Neural progenitor cell (in vitro differentiated cells): ENCODE results near the gene ATRAID. TPM values are rescaled to one million over a fixed set of nuclear protein-coding genes. Genes with fewer than 3 reads are reported as not detected.

Source experiments
- DNase-seq: peaks from one replicate; pipeline ENCODE4 v3.0.0-alpha.2; 2016; ENCODE audit warnings: low spot score
- H2AFZ ChIP-seq: fragments of 200-600 bp; sonication (generic); replicated peaks from 2 replicates; pipeline ENCODE4 v1.6.1; 2016; ENCODE audit warnings: antibody characterized with exemption
- H3F3A ChIP-seq: fragments of 200-600 bp; sonication (generic); 2 replicates; pipeline ENCODE4 v1.6.1; 2016; ENCODE audit warnings: antibody characterized with exemption, low read depth
- H3K27ac ChIP-seq: fragments of 200-600 bp; sonication (generic); 2 replicates; pipeline ENCODE4 v1.5.1; 2016; ENCODE audit warnings: mild to moderate bottlenecking
- H3K27me3 ChIP-seq: fragments of 200-600 bp; sonication (generic); 2 replicates; pipeline ENCODE4 v1.6.1; 2016; ENCODE audit warnings: mild to moderate bottlenecking, moderate library complexity
- H3K36me3 ChIP-seq: fragments of 200-600 bp; sonication (generic); 2 replicates; pipeline ENCODE4 v1.5.1; 2016
- H3K4me1 ChIP-seq: fragments of 200-600 bp; sonication (generic); 2 replicates; pipeline ENCODE4 v1.6.1; 2016; ENCODE audit warnings: mixed run types
- H3K4me2 ChIP-seq: fragments of 200-600 bp; sonication (generic); 2 replicates; pipeline ENCODE4 v1.6.1; 2016
- H3K4me3 ChIP-seq: fragments of 200-600 bp; sonication (generic); 2 replicates; pipeline ENCODE4 v1.5.1; 2016
- H3K79me2 ChIP-seq: fragments of 200-600 bp; sonication (generic); 2 replicates; pipeline ENCODE4 v1.6.1; 2016; ENCODE audit warnings: low read depth
- H3K9ac ChIP-seq: fragments of 200-600 bp; sonication (generic); 2 replicates; pipeline ENCODE4 v1.6.1; 2016
- H3K9me3 ChIP-seq: fragments of 200-600 bp; sonication (generic); 2 replicates; pipeline ENCODE4 v1.5.1; 2016; ENCODE audit warnings: low read depth
- H4K20me1 ChIP-seq: fragments of 200-600 bp; sonication (generic); 2 replicates; pipeline ENCODE4 v1.6.1; 2016; ENCODE audit warnings: low read depth
- H3K27ac Mint-ChIP-seq: 3 replicates; pipeline ENCODE4 v1.8.0; 2021; ENCODE audit warnings: mixed read lengths
- H3K27me3 Mint-ChIP-seq: 2 replicates; pipeline ENCODE4 v1.8.0; 2022; ENCODE audit warnings: low read depth, mild to moderate bottlenecking, inconsistent platforms, moderate library complexity, mixed read lengths; ENCODE audit not compliant: insufficient read depth
- H3K36me3 Mint-ChIP-seq: 3 replicates; pipeline ENCODE4 v1.8.0; 2021; ENCODE audit warnings: mixed read lengths
- H3K4me1 Mint-ChIP-seq: 3 replicates; pipeline ENCODE4 v1.8.0; 2021; ENCODE audit warnings: mixed read lengths
- H3K4me3 Mint-ChIP-seq: 3 replicates; pipeline ENCODE4 v1.8.0; 2021; ENCODE audit warnings: mild to moderate bottlenecking, moderate library complexity, mixed read lengths
- H3K9me3 Mint-ChIP-seq: 3 replicates; pipeline ENCODE4 v1.8.0; 2020; ENCODE audit warnings: mixed read lengths
- CTCF ChIP-seq: fragments of 200-600 bp; sonication (generic); IDR thresholded peaks from 2 replicates; pipeline ENCODE4 v1.5.1; 2017; ENCODE audit warnings: antibody characterized with exemption, mild to moderate bottlenecking
- EZH2 ChIP-seq: fragments of 200-600 bp; sonication (generic); IDR thresholded peaks from 2 replicates; pipeline ENCODE4 v1.6.1; 2017; ENCODE audit warnings: antibody characterized with exemption, mild to moderate bottlenecking, moderate library complexity
- EZH2phosphoT487 ChIP-seq: fragments of 200-600 bp; sonication (generic); IDR thresholded peaks from 2 replicates; pipeline ENCODE4 v1.6.1; 2017; ENCODE audit warnings: antibody characterized with exemption
- total RNA-seq: library from RNA; depleted of rRNA; stranded (reverse); fragments of >200 nt; gene quantifications from 2 replicates; pipeline ENCODE4 v1.2.3, GENCODE V29; 2015; ENCODE audit warnings: low replicate concordance

ATRAID gene
- total RNA-seq, 1 donor from 2014 or later, result 142 TPM

GRCh38 chr2:27223416-27223815 lies 11.6 kb downstream of the ATRAID start:
- Histone ChIP-seq H3K4me2 (no peak overlapping the region), H3K79me2 (peaks cover 21% of the 10 kb centered on the region), H4K20me1 (no peaks in the 10 kb centered on the region), H3K27me3 (no peaks in the 10 kb centered on the region), H3K4me1 (peaks cover 2% of the 10 kb centered on the region), H3K36me3 (peaks cover 16% of the 10 kb centered on the region), H3K27ac (no peak overlapping the region), H3K4me3 (no peak overlapping the region), H3F3A (no peaks in the 10 kb centered on the region), H3K9me3 (no peaks in the 10 kb centered on the region), H3K9ac (no peak overlapping the region), H2AFZ (no peak overlapping the region)
- TF ChIP-seq EZH2phosphoT487 (no peak), CTCF (no peak), EZH2 (no peak)
- H3K9me3 Mint-ChIP-seq, result no peaks in the 10 kb centered on the region
- peaks cover 39% of the 10 kb centered on the region for H3K36me3 Mint-ChIP-seq
- peaks cover 6% of the 10 kb centered on the region for H3K27me3 Mint-ChIP-seq
- H3K4me1 Mint-ChIP-seq, result peaks cover 4% of the 10 kb centered on the region
- H3K27ac Mint-ChIP-seq, result no peak overlapping the region
- no peak overlapping the region for H3K4me3 Mint-ChIP-seq
- no peak for DNase-seq

DNA sequence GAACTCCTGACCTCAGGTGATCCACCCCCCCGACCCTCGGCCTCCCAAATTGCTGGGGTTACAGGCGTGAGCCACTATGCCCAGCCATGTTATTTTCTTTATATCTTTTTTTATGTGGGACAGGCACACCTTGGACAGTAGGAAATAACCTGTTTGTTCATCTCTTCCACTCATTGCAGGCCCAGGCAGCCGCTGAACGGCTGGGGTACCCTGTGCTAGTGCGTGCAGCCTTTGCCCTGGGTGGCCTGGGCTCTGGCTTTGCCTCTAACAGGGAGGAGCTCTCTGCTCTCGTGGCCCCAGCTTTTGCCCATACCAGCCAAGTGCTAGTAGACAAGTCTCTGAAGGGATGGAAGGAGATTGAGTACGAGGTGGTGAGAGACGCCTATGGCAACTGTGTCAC lies 13.7 kb downstream of the ATRAID start:
- no peaks in the 10 kb centered on the region for H4K20me1 ChIP-seq
- H3F3A ChIP-seq, result no peaks in the 10 kb centered on the region
- H3K36me3 ChIP-seq, result peaks cover 12% of the 10 kb centered on the region
- no peak overlapping the region for H3K4me2 ChIP-seq
- TF ChIP-seq CTCF (no peak), EZH2phosphoT487 (no peak), EZH2 (no peak)
- Mint-ChIP-seq H3K9me3 (no peaks in the 10 kb centered on the region), H3K4me3 (no peak overlapping the region), H3K4me1 (no peaks in the 10 kb centered on the region), H3K27me3 (peaks cover 8% of the 10 kb centered on the region), H3K27ac (no peak overlapping the region), H3K36me3 (peaks cover 36% of the 10 kb centered on the region)
- no peak overlapping the region for H3K4me3 ChIP-seq
- peaks cover under 1% of the 10 kb centered on the region for H3K79me2 ChIP-seq
- H2AFZ ChIP-seq, result no peak overlapping the region
- H3K27ac ChIP-seq, result no peak overlapping the region
- H3K4me1 ChIP-seq, result no peaks in the 10 kb centered on the region
- DNase-seq, result no peak
- no peaks in the 10 kb centered on the region for H3K9me3 ChIP-seq
- no peaks in the 10 kb centered on the region for H3K27me3 ChIP-seq
- H3K9ac ChIP-seq, result no peak overlapping the region

- peaks cover 4% of the 10 kb centered on the region for H3K27me3 Mint-ChIP-seq
- no peak for TF ChIP-seq EZH2phosphoT487
- no peak for TF ChIP-seq EZH2
- no peak for TF ChIP-seq CTCF
- no peak for DNase-seq
- Histone ChIP-seq H3K9me3 (no peaks in the 10 kb centered on the region), H3K79me2 (no peaks in the 10 kb centered on the region), H3K4me1 (no peaks in the 10 kb centered on the region), H3F3A (no peaks in the 10 kb centered on the region), H3K27me3 (no peaks in the 10 kb centered on the region), H3K27ac (no peak overlapping the region), H4K20me1 (no peaks in the 10 kb centered on the region), H3K4me2 (no peak overlapping the region), H3K4me3 (no peak overlapping the region), H3K9ac (no peak overlapping the region), H2AFZ (no peak overlapping the region), H3K36me3 (peaks cover 12% of the 10 kb centered on the region)
- no peak overlapping the region for H3K4me3 Mint-ChIP-seq
- H3K36me3 Mint-ChIP-seq, result peaks cover 29% of the 10 kb centered on the region
- no peaks in the 10 kb centered on the region for H3K4me1 Mint-ChIP-seq
- H3K9me3 Mint-ChIP-seq, result no peaks in the 10 kb centered on the region
- no peak overlapping the region for H3K27ac Mint-ChIP-seq
Measured at GRCh38 chr2:27227501-27227900, 15.7 kb downstream of the ATRAID start.
